HepG2 (cell line): ENCODE measurements around the gene LZTR1.

ENCODE experiments used
- NRL ChIP-seq: sonication (generic); formaldehyde crosslinking; IDR thresholded peaks from 2 replicates; pipeline ENCODE4 v1.5.0; 2020; ENCODE audit warnings: missing genetic modification reagents, mild to moderate bottlenecking, moderate library complexity, borderline replicate concordance
- POLR2A ChIP-seq, 2 experiments: IDR thresholded peaks; 2 replicates each; pipeline ENCODE4 v1.6.1; 2011; ENCODE audit warnings: low read depth in 2 of 2, low read length in 2 of 2, mild to moderate bottlenecking in 1 of 2, moderate library complexity in 1 of 2; ENCODE audit not compliant: insufficient read depth in 1 of 2
- RNF2 ChIP-seq: fragments of 450-650 bp; conservative IDR thresholded peaks from 2 replicates; pipeline ENCODE4 v1.6.1; 2016; ENCODE audit warnings: low read depth
- ZNF24 ChIP-seq: fragments of 450-650 bp; IDR thresholded peaks from 2 replicates; pipeline ENCODE4 v1.6.1; 2017; ENCODE audit warnings: antibody characterized with exemption, mild to moderate bottlenecking
- ZNF644 ChIP-seq: IDR thresholded peaks from 2 replicates; pipeline ENCODE4 v1.6.1; 2016; ENCODE audit warnings: low read depth
- TF ChIP-seq, protein P1 (sequence below): sonication (generic); formaldehyde crosslinking; IDR thresholded peaks from 2 replicates; pipeline ENCODE4 v1.5.0; 2020; ENCODE audit warnings: mild to moderate bottlenecking, missing genetic modification reagents, moderate library complexity
- TF ChIP-seq, protein P2 (sequence below): sonication (generic); formaldehyde crosslinking; IDR thresholded peaks from 2 replicates; pipeline ENCODE4 v1.4.0; 2020; ENCODE audit warnings: missing genetic modification reagents; ENCODE audit errors: not compliant biosample characterization

DNA sequence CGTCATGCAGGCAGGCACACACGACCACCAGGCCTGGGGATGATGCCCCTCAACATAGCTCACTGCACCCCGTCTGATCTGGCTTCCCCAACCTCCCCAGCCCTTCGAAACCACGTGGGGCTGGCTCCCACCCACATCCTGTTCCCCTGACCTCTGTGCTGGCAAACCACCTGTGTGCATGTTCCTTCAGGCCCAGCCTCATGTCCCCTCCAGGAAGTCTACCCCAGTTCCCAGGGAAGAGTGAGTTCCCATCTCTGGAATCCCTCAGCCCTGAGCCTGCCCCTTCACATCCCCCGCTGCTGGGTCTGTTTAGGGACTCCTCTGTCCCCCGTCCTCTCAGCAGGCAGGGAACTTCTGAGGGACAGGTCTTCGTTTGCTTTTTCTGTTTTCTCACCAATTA, 43.2 kb downstream of the LZTR1 start:
- no peak for TF ChIP-seq NRL
- TF ChIP-seq ZNF644 (CRISPR knock-in tag) = no peak
- no peak for TF ChIP-seq POLR2A (IDR thresholded peaks at IDR 0.05; ENCODE audit: insufficient read depth in 1 of 2, low read depth in 2 of 2, low read length in 2 of 2)
- TF ChIP-seq, protein P1, sequence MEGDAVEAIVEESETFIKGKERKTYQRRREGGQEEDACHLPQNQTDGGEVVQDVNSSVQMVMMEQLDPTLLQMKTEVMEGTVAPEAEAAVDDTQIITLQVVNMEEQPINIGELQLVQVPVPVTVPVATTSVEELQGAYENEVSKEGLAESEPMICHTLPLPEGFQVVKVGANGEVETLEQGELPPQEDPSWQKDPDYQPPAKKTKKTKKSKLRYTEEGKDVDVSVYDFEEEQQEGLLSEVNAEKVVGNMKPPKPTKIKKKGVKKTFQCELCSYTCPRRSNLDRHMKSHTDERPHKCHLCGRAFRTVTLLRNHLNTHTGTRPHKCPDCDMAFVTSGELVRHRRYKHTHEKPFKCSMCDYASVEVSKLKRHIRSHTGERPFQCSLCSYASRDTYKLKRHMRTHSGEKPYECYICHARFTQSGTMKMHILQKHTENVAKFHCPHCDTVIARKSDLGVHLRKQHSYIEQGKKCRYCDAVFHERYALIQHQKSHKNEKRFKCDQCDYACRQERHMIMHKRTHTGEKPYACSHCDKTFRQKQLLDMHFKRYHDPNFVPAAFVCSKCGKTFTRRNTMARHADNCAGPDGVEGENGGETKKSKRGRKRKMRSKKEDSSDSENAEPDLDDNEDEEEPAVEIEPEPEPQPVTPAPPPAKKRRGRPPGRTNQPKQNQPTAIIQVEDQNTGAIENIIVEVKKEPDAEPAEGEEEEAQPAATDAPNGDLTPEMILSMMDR (CRISPR knock-in tag) = no peak
- TF ChIP-seq, protein P2, sequence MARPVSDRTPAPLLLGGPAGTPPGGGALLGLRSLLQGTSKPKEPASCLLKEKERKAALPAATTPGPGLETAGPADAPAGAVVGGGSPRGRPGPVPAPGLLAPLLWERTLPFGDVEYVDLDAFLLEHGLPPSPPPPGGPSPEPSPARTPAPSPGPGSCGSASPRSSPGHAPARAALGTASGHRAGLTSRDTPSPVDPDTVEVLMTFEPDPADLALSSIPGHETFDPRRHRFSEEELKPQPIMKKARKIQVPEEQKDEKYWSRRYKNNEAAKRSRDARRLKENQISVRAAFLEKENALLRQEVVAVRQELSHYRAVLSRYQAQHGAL = no peak
- no peak for TF ChIP-seq RNF2
- no peak for TF ChIP-seq ZNF24
